SU-DHL-6 (cell line): Measurements from ENCODE around the gene OLFM1.
A peak's percentile ranks its signal among the peaks of the same experiment; 100 is the strongest.

Experiments
- H2AFZ ChIP-seq: fragments of 200-600 bp; sonication (generic); 2 replicates; pipeline ENCODE4 v1.6.1; 2014; ENCODE audit warnings: low read depth, mild to moderate bottlenecking, moderate library complexity, mixed read lengths, antibody characterized with exemption, low read length; ENCODE audit not compliant: severe bottlenecking
- H3F3A ChIP-seq: fragments of 200-600 bp; shearing (Covaris generic); 2 replicates; pipeline ENCODE4 v1.6.0; 2016; ENCODE audit warnings: antibody characterized with exemption, mild to moderate bottlenecking; ENCODE audit not compliant: insufficient read depth
- H3K27ac ChIP-seq: fragments of 200-600 bp; sonication (generic); 2 replicates; pipeline ENCODE4 v1.5.1; 2016; ENCODE audit warnings: low read depth, mild to moderate bottlenecking, low read length, moderate library complexity, mixed read lengths
- H3K27me3 ChIP-seq: fragments of 200-600 bp; sonication (generic), shearing (Covaris generic); 2 replicates; pipeline ENCODE4 v1.6.0; 2014; ENCODE audit warnings: mild to moderate bottlenecking, low read length
- H3K36me3 ChIP-seq: fragments of 200-600 bp; sonication (generic); 2 replicates; pipeline ENCODE4 v1.6.1; 2014; ENCODE audit warnings: mild to moderate bottlenecking, low read length, mixed read lengths
- H3K4me2 ChIP-seq: fragments of 300-600, 200-600 bp; shearing (Covaris generic), sonication (generic); 2 replicates; pipeline ENCODE4 v1.6.0; 2014; ENCODE audit warnings: low read length, low read depth, mild to moderate bottlenecking; ENCODE audit not compliant: poor library complexity, severe bottlenecking
- H3K4me3 ChIP-seq: fragments of 200-600 bp; sonication (generic); 2 replicates; pipeline ENCODE4 v1.5.1; 2014; ENCODE audit warnings: antibody characterized with exemption, low read length, mild to moderate bottlenecking, mixed read lengths; ENCODE audit not compliant: insufficient read depth, poor library complexity, severe bottlenecking
- H3K79me2 ChIP-seq: fragments of 200-600 bp; sonication (generic); 2 replicates; pipeline ENCODE4 v1.6.1; 2014; ENCODE audit warnings: mild to moderate bottlenecking, low read length, moderate library complexity; ENCODE audit not compliant: insufficient read depth
- H3K9ac ChIP-seq: fragments of 200-600 bp; sonication (generic); 2 replicates; pipeline ENCODE4 v1.7.0; 2014; ENCODE audit warnings: mild to moderate bottlenecking, low read length
- H3K9me2 ChIP-seq: fragments of 200-600 bp; sonication (generic); replicated peaks from 2 replicates; pipeline ENCODE4 v1.6.1; 2014; ENCODE audit warnings: low read length; ENCODE audit not compliant: insufficient read depth
- H3K9me3 ChIP-seq: fragments of 200-600 bp; sonication (generic); 2 replicates; pipeline ENCODE4 v1.6.1; 2014; ENCODE audit warnings: low read length, mixed read lengths; ENCODE audit not compliant: insufficient read depth
- H4K20me1 ChIP-seq: fragments of 200-600 bp; sonication (generic); 2 replicates; pipeline ENCODE4 v1.6.1; 2014; ENCODE audit warnings: low read depth, mild to moderate bottlenecking, antibody characterized with exemption, low read length, moderate library complexity, mixed read lengths
- CTCF ChIP-seq: fragments of 200-600 bp; sonication (generic); IDR thresholded peaks from one replicate; pipeline ENCODE4 v1.5.1; 2017; ENCODE audit warnings: antibody characterized with exemption, mild to moderate bottlenecking, low read length, moderate library complexity; ENCODE audit not compliant: insufficient read depth, poor library complexity, severe bottlenecking
- EZH2phosphoT487 ChIP-seq: fragments of 200-600 bp; sonication (generic), shearing (Covaris generic); conservative IDR thresholded peaks from 2 replicates; pipeline ENCODE4 v1.6.1; 2018; ENCODE audit warnings: mild to moderate bottlenecking, antibody characterized with exemption, low read length, moderate library complexity, mixed read lengths

Gene OLFM1

GRCh38 chr9:135084262-135084661, 3.2 kb upstream of the OLFM1 start:
- no peaks in the 10 kb centered on the region for H3K9me3 ChIP-seq
- H3K36me3 ChIP-seq, result no peaks in the 10 kb centered on the region
- H2AFZ ChIP-seq, result no peak overlapping the region
- H3F3A ChIP-seq, result no peaks in the 10 kb centered on the region
- no peaks in the 10 kb centered on the region for H4K20me1 ChIP-seq
- no peak overlapping the region for H3K9ac ChIP-seq
- no peak overlapping the region for H3K4me2 ChIP-seq
- H3K27ac ChIP-seq, result no peak overlapping the region
- H3K27me3 ChIP-seq, result no peaks in the 10 kb centered on the region
- no peak overlapping the region for H3K4me3 ChIP-seq
- no peak for TF ChIP-seq CTCF
- no peak for TF ChIP-seq EZH2phosphoT487
- H3K9me2 ChIP-seq, result no peaks in the 10 kb centered on the region
- no peaks in the 10 kb centered on the region for H3K79me2 ChIP-seq

- Histone ChIP-seq H3F3A (no peaks in the 10 kb centered on the region), H3K9ac (no peak overlapping the region), H2AFZ (no peak overlapping the region), H3K27me3 (no peaks in the 10 kb centered on the region), H3K79me2 (no peaks in the 10 kb centered on the region), H4K20me1 (no peaks in the 10 kb centered on the region), H3K4me2 (no peak overlapping the region), H3K9me2 (no peaks in the 10 kb centered on the region), H3K27ac (no peak overlapping the region), H3K9me3 (no peaks in the 10 kb centered on the region), H3K36me3 (no peaks in the 10 kb centered on the region), H3K4me3 (no peak overlapping the region)
- TF ChIP-seq CTCF (no peak), EZH2phosphoT487 (no peak)
These were observed 2.3 kb upstream of the OLFM1 start for GRCh38 chr9:135084881-135085760.

- H3K36me3 ChIP-seq, result no peaks in the 10 kb centered on the region
- no peak overlapping the region for H2AFZ ChIP-seq
- no peak for TF ChIP-seq EZH2phosphoT487
- TF ChIP-seq CTCF, result peak; percentile 44
- H3K4me2 ChIP-seq, result no peak overlapping the region
- H3K9me3 ChIP-seq, result no peaks in the 10 kb centered on the region
- H3K27me3 ChIP-seq, result no peaks in the 10 kb centered on the region
- no peak overlapping the region for H3K4me3 ChIP-seq
- no peak overlapping the region for H3K27ac ChIP-seq
- H3F3A ChIP-seq, result no peaks in the 10 kb centered on the region
- H4K20me1 ChIP-seq, result no peaks in the 10 kb centered on the region
- no peaks in the 10 kb centered on the region for H3K79me2 ChIP-seq
- H3K9ac ChIP-seq, result no peak overlapping the region
- no peaks in the 10 kb centered on the region for H3K9me2 ChIP-seq
These were observed 1.5 kb upstream of the OLFM1 start for GRCh38 chr9:135085830-135086546.
